ENCODE data around the gene WFDC9.
"Not testable (repeated sequence)": the region's sequence is repeated elsewhere in the genome, so short reads cannot be mapped to it uniquely, and the experiment has no call there.

Gene WFDC9

DNA sequence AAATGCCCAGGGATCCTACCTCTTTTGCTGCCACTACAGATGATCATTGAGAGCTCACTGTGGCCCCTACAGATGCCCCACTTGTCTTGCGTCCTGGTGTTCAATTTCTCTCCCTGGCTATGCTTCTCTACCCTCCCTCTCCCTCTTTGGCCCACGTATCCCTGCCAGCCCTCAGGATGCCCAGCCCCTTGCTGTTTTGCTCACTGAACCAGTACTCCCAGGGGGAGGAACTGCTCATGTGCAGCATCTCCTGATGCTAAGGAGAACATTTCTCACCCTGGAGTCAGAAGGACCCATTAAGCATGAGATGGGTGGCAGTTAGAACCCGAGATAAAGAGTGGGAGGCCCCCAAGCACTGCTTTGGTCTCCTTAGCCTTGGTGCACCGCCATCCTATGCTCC is at the start of gene WFDC9:
Gene WFDC9 (minus strand): TSS at position 101 of the 400 bp plus-strand sequence. CDS start 21,103 bp downstream, outside the sequence.
- H3K27me3 Mint-ChIP-seq = peaks cover 66% of the 10 kb centered on the region
- H3K4me3 Mint-ChIP-seq = no peak within 1 kb of the TSS
- H3K36me3 Mint-ChIP-seq (ENCODE audit: low read depth) = no peaks in the 10 kb centered on the region
- H3K4me1 Mint-ChIP-seq (ENCODE audit: low read depth) = peaks cover 5% of the 10 kb centered on the region
- no peak for DNase-seq
- no peaks in the 10 kb centered on the region for H3K9me3 Mint-ChIP-seq
- no peak within 1 kb of the TSS for H3K27ac Mint-ChIP-seq

DNA sequence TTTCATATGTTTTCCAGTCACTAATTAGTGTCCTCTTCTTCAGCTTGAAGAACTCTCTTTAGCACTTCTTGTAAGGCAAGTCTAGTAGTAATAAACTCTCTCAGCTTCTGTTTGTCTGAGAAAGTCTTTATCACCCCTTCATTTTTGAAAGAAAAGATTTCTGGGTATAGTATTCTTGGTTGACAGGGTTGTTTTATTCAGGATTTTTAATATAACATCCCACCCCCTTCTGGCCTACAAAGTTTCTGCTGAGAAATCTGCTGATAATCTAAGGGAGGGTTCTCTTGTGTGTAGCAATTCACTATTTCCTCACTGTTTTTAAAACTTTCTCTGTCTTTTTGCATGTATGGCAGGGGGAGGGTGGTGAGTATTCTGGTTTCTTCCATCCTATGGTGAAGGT is 48.6 kb upstream of the WFDC9 start:
- H3K27ac Mint-ChIP-seq = no peak overlapping the region
- no peak for DNase-seq
- peaks cover 27% of the 10 kb centered on the region for H3K9me3 Mint-ChIP-seq
- no peaks in the 10 kb centered on the region for H3K4me1 Mint-ChIP-seq (ENCODE audit: low read depth)
- H3K27me3 Mint-ChIP-seq = peaks cover 24% of the 10 kb centered on the region
- no peak overlapping the region for H3K4me3 Mint-ChIP-seq
- no peaks in the 10 kb centered on the region for H3K36me3 Mint-ChIP-seq (ENCODE audit: low read depth)

GRCh38 chr20:45672765-45673164 is 41.7 kb upstream of the WFDC9 start:
- Mint-ChIP-seq H3K9me3 (peaks cover 16% of the 10 kb centered on the region), H3K27me3 (peaks cover 44% of the 10 kb centered on the region), H3K27ac (no peak overlapping the region), H3K36me3 (ENCODE audit: low read depth) (no peaks in the 10 kb centered on the region), H3K4me3 (no peak overlapping the region), H3K4me1 (ENCODE audit: low read depth) (no peaks in the 10 kb centered on the region)
- DNase-seq = no peak

DNA sequence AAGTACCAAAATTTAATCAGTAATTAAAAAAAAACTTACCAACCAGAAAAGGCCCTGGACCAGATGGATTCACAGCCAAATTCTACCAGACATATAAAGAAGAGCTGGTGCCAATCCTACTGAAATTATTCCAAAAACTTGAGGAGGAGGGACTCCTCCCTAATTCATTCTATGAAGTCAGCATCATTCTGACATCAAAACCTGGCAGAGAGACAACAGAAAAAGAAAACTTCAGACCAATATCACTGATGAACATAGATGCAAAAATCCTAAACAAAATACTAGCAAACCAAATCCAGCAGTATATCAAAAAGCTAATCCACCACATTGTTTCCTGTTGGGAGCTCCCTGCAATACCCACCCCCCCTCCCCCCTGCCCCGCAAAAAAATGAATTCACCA is 39.1 kb upstream of the WFDC9 start, which contains the start of gene WFDC11:
Gene WFDC11 (minus strand): TSS at position 101 of the 400 bp plus-strand sequence. CDS start 19,639 bp downstream, outside the sequence.
- peaks cover 59% of the 10 kb centered on the region for H3K27me3 Mint-ChIP-seq
- no peak for DNase-seq
- H3K4me1 Mint-ChIP-seq (ENCODE audit: low read depth) = no peaks in the 10 kb centered on the region
- H3K4me3 Mint-ChIP-seq = no peak within 1 kb of the TSS
- H3K36me3 Mint-ChIP-seq (ENCODE audit: low read depth) = no peaks in the 10 kb centered on the region
- peaks cover 5% of the 10 kb centered on the region for H3K9me3 Mint-ChIP-seq
- H3K27ac Mint-ChIP-seq = no peak within 1 kb of the TSS

DNA sequence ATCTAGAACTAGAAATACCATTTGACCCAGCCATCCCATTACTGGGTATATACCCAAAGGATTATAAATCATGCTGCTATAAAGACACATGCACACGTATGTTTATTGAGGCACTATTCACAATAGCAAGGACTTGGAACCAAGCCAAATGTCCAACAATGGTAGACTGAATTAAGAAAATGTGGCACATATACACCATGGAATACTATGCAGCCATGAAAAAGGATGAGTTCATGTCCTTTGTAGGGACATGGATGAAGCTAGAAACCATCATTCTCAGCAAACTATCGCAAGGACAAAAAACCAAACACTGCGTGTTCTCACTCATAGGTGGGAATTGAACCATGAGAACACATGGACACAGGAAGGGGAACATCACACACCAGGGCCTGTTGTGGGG is 26.0 kb upstream of the WFDC9 start:
- H3K4me1 Mint-ChIP-seq (ENCODE audit: low read depth); DNase-seq; H3K9me3 Mint-ChIP-seq; H3K27ac Mint-ChIP-seq; H3K36me3 Mint-ChIP-seq (ENCODE audit: low read depth); H3K4me3 Mint-ChIP-seq: not testable (repeated sequence)
- peaks cover 17% of the 10 kb centered on the region for H3K27me3 Mint-ChIP-seq

DNA sequence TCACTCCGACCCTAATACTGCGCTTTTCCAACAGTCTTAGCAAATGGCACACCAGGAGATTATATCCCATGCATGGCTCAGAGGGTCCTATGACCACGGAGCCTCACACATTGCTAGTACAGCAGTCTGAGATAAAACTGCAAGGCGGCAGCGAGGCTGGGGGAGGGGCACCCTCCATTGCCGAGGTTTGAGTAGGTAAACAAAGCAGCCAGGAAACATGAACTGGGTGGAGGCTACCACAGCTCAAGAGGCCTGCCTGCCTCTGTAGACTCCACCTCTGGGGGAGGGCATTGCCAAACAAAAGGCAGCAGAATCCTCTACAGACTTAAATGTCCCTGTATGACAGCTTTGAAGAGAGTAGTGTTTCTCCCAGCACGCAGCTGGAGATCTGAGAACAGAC is 20.6 kb upstream of the WFDC9 start:
- not testable (repeated sequence) for H3K27ac Mint-ChIP-seq; DNase-seq; H3K4me1 Mint-ChIP-seq (ENCODE audit: low read depth); H3K36me3 Mint-ChIP-seq (ENCODE audit: low read depth); H3K4me3 Mint-ChIP-seq; H3K9me3 Mint-ChIP-seq
- H3K27me3 Mint-ChIP-seq = peaks cover 28% of the 10 kb centered on the region

DNA sequence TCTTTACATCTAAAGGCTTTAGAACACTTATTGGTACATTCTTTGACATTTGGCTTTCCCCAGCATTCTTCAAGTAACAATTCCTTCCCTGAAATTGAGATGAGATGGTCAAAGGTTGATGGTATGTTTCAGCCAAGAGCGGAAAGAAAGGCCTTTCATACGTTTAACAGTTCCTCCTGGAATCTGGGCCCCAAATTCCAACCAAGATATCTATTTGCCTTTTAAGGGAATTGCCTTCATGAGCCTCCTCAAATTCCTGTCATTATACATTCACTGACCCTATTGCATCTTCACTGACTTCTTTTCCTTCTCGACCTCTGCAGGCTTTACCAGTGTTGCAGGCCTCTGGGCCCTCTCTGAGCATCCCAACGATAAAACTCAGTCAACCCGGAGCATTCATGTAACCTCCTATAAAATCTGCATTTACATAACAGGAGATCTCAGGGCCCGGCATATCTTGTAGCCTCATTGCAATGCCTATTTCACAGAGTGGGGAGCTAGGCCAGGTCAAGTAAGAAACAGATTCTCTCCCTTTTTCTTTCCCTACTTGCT is 18.3 kb upstream of the WFDC9 start:
- peaks cover 25% of the 10 kb centered on the region for H3K27me3 Mint-ChIP-seq
- H3K4me1 Mint-ChIP-seq (ENCODE audit: low read depth) = no peaks in the 10 kb centered on the region
- H3K4me3 Mint-ChIP-seq = no peak overlapping the region
- H3K36me3 Mint-ChIP-seq (ENCODE audit: low read depth) = no peaks in the 10 kb centered on the region
- no peak overlapping the region for H3K27ac Mint-ChIP-seq
- no peak for DNase-seq
- H3K9me3 Mint-ChIP-seq = no peaks in the 10 kb centered on the region

GRCh38 chr20:45647441-45648050 is 16.5 kb upstream of the WFDC9 start:
- no peaks in the 10 kb centered on the region for H3K4me1 Mint-ChIP-seq (ENCODE audit: low read depth)
- no peaks in the 10 kb centered on the region for H3K36me3 Mint-ChIP-seq (ENCODE audit: low read depth)
- H3K27ac Mint-ChIP-seq = no peak overlapping the region
- H3K9me3 Mint-ChIP-seq = no peaks in the 10 kb centered on the region
- no peak overlapping the region for H3K4me3 Mint-ChIP-seq
- no peak for DNase-seq
- peaks cover 15% of the 10 kb centered on the region for H3K27me3 Mint-ChIP-seq

GRCh38 chr20:45646875-45647274 is 15.8 kb upstream of the WFDC9 start:
- no peak overlapping the region for H3K27ac Mint-ChIP-seq
- DNase-seq = no peak
- no peaks in the 10 kb centered on the region for H3K4me1 Mint-ChIP-seq (ENCODE audit: low read depth)
- no peaks in the 10 kb centered on the region for H3K36me3 Mint-ChIP-seq (ENCODE audit: low read depth)
- H3K9me3 Mint-ChIP-seq = no peaks in the 10 kb centered on the region
- H3K27me3 Mint-ChIP-seq = peaks cover 12% of the 10 kb centered on the region
- no peak overlapping the region for H3K4me3 Mint-ChIP-seq

GRCh38 chr20:45645869-45646268 is 14.8 kb upstream of the WFDC9 start:
- H3K27ac Mint-ChIP-seq; H3K9me3 Mint-ChIP-seq; H3K27me3 Mint-ChIP-seq; H3K36me3 Mint-ChIP-seq (ENCODE audit: low read depth); H3K4me3 Mint-ChIP-seq; DNase-seq; H3K4me1 Mint-ChIP-seq (ENCODE audit: low read depth): not testable (repeated sequence)

- peaks cover 25% of the 10 kb centered on the region for H3K27me3 Mint-ChIP-seq
- not testable (repeated sequence) for H3K27ac Mint-ChIP-seq; H3K36me3 Mint-ChIP-seq (ENCODE audit: low read depth); H3K9me3 Mint-ChIP-seq; H3K4me3 Mint-ChIP-seq; H3K4me1 Mint-ChIP-seq (ENCODE audit: low read depth); DNase-seq
Measured at GRCh38 chr20:45641076-45641475, 10.0 kb upstream of the WFDC9 start.

GRCh38 chr20:45639687-45640086 is 8.6 kb upstream of the WFDC9 start:
- H3K27ac Mint-ChIP-seq = no peak overlapping the region
- no peaks in the 10 kb centered on the region for H3K9me3 Mint-ChIP-seq
- H3K4me1 Mint-ChIP-seq (ENCODE audit: low read depth) = no peaks in the 10 kb centered on the region
- peaks cover 29% of the 10 kb centered on the region for H3K27me3 Mint-ChIP-seq
- no peaks in the 10 kb centered on the region for H3K36me3 Mint-ChIP-seq (ENCODE audit: low read depth)
- H3K4me3 Mint-ChIP-seq = no peak overlapping the region
- DNase-seq = no peak

GRCh38 chr20:45636513-45636912 is 5.4 kb upstream of the WFDC9 start:
- Mint-ChIP-seq H3K9me3 (no peaks in the 10 kb centered on the region), H3K4me3 (no peak overlapping the region), H3K4me1 (ENCODE audit: low read depth) (no peaks in the 10 kb centered on the region), H3K36me3 (ENCODE audit: low read depth) (no peaks in the 10 kb centered on the region), H3K27ac (no peak overlapping the region), H3K27me3 (peaks cover 48% of the 10 kb centered on the region)
- no peak for DNase-seq

DNA sequence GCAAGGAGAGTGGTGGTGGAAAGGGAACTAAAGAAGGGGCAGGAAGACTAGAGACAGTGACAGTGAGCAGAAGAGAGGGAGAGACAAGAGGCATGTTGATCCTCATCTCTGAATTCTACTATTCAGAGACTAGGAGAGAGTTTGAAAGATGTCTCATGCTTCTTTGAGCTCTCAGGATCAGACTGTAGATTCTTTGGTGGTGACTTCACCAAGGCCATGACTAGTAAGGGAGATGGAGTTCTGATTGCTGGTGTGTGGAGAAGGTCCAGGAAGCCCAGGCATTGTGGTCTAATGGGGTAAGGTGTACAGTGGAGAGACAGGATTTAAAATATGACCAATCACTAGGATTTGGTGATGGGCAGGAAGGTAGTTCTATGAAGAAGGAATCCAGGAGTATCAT is 713 bp downstream of the WFDC9 start:
- DNase-seq = no peak
- Mint-ChIP-seq H3K27me3 (peaks cover 67% of the 10 kb centered on the region), H3K9me3 (no peaks in the 10 kb centered on the region)

GRCh38 chr20:45629496-45630100 is 1.5 kb downstream of the WFDC9 start, which contains the start of gene WFDC10A:
WFDC10A (plus strand) TSS chr20:45629739; CDS start chr20:45629814, 75 bp downstream.
- Mint-ChIP-seq H3K27ac (no peak within 1 kb of the TSS), H3K4me3 (no peak within 1 kb of the TSS), H3K9me3 (no peaks in the 10 kb centered on the region), H3K4me1 (ENCODE audit: low read depth) (peaks cover 5% of the 10 kb centered on the region), H3K27me3 (peaks cover 72% of the 10 kb centered on the region), H3K36me3 (ENCODE audit: low read depth) (no peaks in the 10 kb centered on the region)
- peak; percentile 35 for DNase-seq

More for the DNA sequence above, 713 bp downstream of the WFDC9 start:
- H3K36me3 Mint-ChIP-seq (ENCODE audit: low read depth) = no peaks in the 10 kb centered on the region
- H3K4me3 Mint-ChIP-seq = no peak overlapping the region
- H3K4me1 Mint-ChIP-seq (ENCODE audit: low read depth) = peaks cover 5% of the 10 kb centered on the region
- H3K27ac Mint-ChIP-seq = no peak overlapping the region
